Stomach (tissue), 9 donors: ENCODE results near the gene SLC38A6. TPM values are rescaled to one million over a fixed set of nuclear protein-coding genes. Genes with fewer than 3 reads are reported as not detected.

Source experiments
- DNase-seq, 2 donors: peaks; one replicate each; pipeline versions ENCODE4 v3.0.0 to v3.0.0-alpha.2; 2013 to 2019
- H3K27ac ChIP-seq, 5 donors: fragments of 200-600 bp in 4 of 5; sonication (generic) in 4 of 5; one replicate each; pipeline ENCODE4 v1.5.1; 2013 to 2019; ENCODE audit warnings: mild to moderate bottlenecking in 1 of 5, moderate library complexity in 1 of 5
- H3K27me3 ChIP-seq, 3 donors: fragments of 200-600 bp; sonication (generic); one replicate each; pipeline ENCODE4 v1.5.1; 2017 to 2019; ENCODE audit warnings: mixed run types in 1 of 3
- H3K36me3 ChIP-seq, 4 donors: fragments of 200-600 bp; sonication (generic); 1 replicate in 3 of 4; 2 replicates in 1 of 4; pipeline ENCODE4 v1.5.1; 2016 to 2019
- H3K4me1 ChIP-seq, 4 donors: fragments of 200-600 bp; sonication (generic); one replicate each; pipeline ENCODE4 v1.5.1; 2016 to 2019
- H3K4me3 ChIP-seq, 4 donors: fragments of 200-600 bp; sonication (generic) in 3 of 4; one replicate each; pipeline ENCODE4 v1.5.1; 2016 to 2019; ENCODE audit warnings: mild to moderate bottlenecking in 1 of 4
- H3K9me3 ChIP-seq, 4 donors: fragments of 200-600 bp; sonication (generic); one replicate each; pipeline ENCODE4 v1.5.1; 2016 to 2019
- EP300 ChIP-seq: sonication (generic); formaldehyde crosslinking; IDR thresholded peaks from one replicate; pipeline ENCODE4 v1.6.1; 2017; ENCODE audit warnings: antibody characterized with exemption
- POLR2A ChIP-seq, 4 donors: fragments of 450-650 bp; IDR thresholded peaks; one replicate each; pipeline ENCODE4 v1.6.1; 2016; ENCODE audit warnings: antibody characterized with exemption in 4 of 4, control low read depth in 2 of 4, mild to moderate bottlenecking in 1 of 4, moderate library complexity in 1 of 4
- POLR2AphosphoS5 ChIP-seq, 3 donors: sonication (generic); formaldehyde crosslinking; IDR thresholded peaks; one replicate each; pipeline ENCODE4 v1.6.1; 2016; ENCODE audit warnings: antibody characterized with exemption in 3 of 3
- WGBS, 5 donors: extraction: QIAGEN DNeasy Blood & Tissue Kit in 3 of 5; methylation state at CpG; one replicate each; pipeline versions ENCODE4 v1.1.5 to v1.1.7; 2013 to 2018; 5-methylcytosine and 5-hydroxymethylcytosine counted together
- intact Hi-C: fragments of 100-400 bp; cut with DNase I; formaldehyde crosslinking; loops from one replicate; pipeline ENCODE4 v1.15.1; 2023; ENCODE audit warnings: low total_unique reads
- polyA plus RNA-seq, 3 donors: library from polyadenylated mRNA; stranded (reverse); fragments of 200-250 nt; gene quantifications; one replicate each; pipeline ENCODE4 v1.2.3, GENCODE V29; 2013
- total RNA-seq, 5 donors: library from RNA; depleted of rRNA; stranded (reverse); fragments of >200 nt; gene quantifications; one replicate each; pipeline versions ENCODE4 v1.1.0 to v1.2.3, GENCODE V29; 2014 to 2016
- TF ChIP-seq, protein P1 (sequence below), 7 experiments: fragments of 450-650 bp in 4 of 7; fragments of 200-600 bp in 3 of 7; sonication (generic) in 3 of 7; IDR thresholded peaks; one replicate each; pipeline ENCODE4 v1.5.1; 2016 to 2019; ENCODE audit warnings: antibody characterized with exemption in 7 of 7, control low read depth in 2 of 7, mild to moderate bottlenecking in 1 of 7
- donor health status: healthy with polysubstance abuse.
- donor health status: Bipolar disorder and iron deficiency.
- donor health status: healthy.

Gene SLC38A6
- total and polyA plus RNA-seq, 8 donors, result 2.9 to 45.9 (median 7.6) TPM; not detected in 1

DNA sequence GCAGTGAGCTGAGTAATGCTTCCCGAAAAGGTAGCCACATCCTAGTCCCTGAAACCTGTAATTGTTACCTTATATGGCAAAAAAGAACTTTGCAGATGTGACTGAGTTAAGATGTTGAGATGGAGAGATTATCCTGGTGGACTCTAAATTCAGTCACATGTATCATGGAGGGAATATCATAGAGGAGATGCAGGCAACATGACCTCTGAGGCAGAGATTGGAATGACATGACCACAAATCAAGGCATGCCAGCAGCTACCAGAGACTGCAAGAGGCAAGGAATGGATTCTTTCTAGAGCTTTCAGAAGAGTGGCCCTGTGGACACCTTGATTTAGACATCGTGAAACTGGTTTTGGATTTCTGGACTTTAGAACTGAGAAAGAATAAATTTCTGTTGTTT, 18.5 kb downstream of the SLC38A6 start:
- WGBS, 5 donors, result 93 to 98% (median 96%) methylated on average over 2 of the region's 2 CpGs
- Histone ChIP-seq H3K27ac (no peak overlapping the region), H3K9me3 (peaks cover 0 to 5% (median 0%) of the 10 kb centered on the region in 4 donors), H3K27me3 (no peaks in the 10 kb centered on the region), H3K4me3 (no peak overlapping the region), H3K36me3 (peaks cover 0 to 12% (median 8%) of the 10 kb centered on the region in 4 donors), H3K4me1 (no peaks in the 10 kb centered on the region)
- TF ChIP-seq POLR2A (IDR thresholded peaks at IDR 0.05), result no peak
- TF ChIP-seq EP300, result no peak
- TF ChIP-seq, protein P1, sequence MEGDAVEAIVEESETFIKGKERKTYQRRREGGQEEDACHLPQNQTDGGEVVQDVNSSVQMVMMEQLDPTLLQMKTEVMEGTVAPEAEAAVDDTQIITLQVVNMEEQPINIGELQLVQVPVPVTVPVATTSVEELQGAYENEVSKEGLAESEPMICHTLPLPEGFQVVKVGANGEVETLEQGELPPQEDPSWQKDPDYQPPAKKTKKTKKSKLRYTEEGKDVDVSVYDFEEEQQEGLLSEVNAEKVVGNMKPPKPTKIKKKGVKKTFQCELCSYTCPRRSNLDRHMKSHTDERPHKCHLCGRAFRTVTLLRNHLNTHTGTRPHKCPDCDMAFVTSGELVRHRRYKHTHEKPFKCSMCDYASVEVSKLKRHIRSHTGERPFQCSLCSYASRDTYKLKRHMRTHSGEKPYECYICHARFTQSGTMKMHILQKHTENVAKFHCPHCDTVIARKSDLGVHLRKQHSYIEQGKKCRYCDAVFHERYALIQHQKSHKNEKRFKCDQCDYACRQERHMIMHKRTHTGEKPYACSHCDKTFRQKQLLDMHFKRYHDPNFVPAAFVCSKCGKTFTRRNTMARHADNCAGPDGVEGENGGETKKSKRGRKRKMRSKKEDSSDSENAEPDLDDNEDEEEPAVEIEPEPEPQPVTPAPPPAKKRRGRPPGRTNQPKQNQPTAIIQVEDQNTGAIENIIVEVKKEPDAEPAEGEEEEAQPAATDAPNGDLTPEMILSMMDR (IDR thresholded peaks at IDR 0.05), result no peak
- no peak for TF ChIP-seq POLR2AphosphoS5 (IDR thresholded peaks at IDR 0.05)
- intact Hi-C loops, result no loop called here
- no peak for DNase-seq

DNA sequence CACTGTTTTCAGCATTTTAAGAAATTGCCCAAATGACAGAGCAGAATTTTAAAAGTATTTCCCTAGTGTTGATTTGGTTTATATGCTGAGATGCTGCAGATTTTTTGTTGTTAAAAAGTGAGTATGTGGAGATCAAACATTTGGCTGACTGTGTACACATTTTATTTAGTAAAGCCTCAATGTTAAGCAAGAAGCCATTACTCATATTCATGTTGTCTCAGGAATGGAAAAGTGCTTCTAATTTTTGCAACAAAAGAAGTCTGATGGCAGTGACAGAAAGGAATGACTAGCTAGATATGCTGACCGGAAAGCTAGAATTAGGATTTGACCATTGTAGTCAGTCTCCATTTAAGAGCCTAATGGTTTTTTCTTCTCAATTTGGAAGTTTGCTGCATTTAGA, 22.5 kb downstream of the SLC38A6 start:
- Histone ChIP-seq H3K27ac (no peak overlapping the region), H3K4me1 (no peaks in the 10 kb centered on the region), H3K27me3 (no peaks in the 10 kb centered on the region), H3K9me3 (no peaks in the 10 kb centered on the region), H3K36me3 (peaks cover 0 to 6% (median 2%) of the 10 kb centered on the region in 4 donors), H3K4me3 (no peak overlapping the region)
- intact Hi-C loops, result no loop called here
- no peak for TF ChIP-seq POLR2AphosphoS5 (IDR thresholded peaks at IDR 0.05)
- TF ChIP-seq EP300, result no peak
- TF ChIP-seq, protein P1 (IDR thresholded peaks at IDR 0.05), result no peak
- 96 to 100% (median 98%) methylated on average over 1 of the region's 1 CpG for WGBS, 5 donors
- no peak for DNase-seq

DNA sequence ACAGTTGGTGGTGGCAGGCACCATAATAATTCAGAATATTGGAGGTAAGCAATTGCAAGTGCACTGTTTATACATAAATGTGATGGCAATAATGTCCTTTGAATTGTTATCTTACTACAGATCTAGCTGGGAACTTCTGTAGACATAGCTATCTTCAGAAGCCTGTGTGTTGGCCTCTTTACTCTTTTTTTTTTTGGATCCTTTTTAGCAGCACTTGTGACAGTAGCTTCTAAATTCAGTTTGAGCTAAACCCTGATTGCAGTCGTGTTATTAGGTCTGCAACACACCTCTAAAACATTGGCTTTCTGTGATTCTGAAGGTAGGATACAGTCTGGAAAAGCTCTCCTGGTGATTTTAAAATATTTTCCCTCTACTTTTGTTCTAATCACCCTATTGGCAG, 38.5 kb downstream of the SLC38A6 start:
- Histone ChIP-seq H3K27ac (no peak overlapping the region), H3K4me1 (no peaks in the 10 kb centered on the region), H3K36me3 (peaks cover 0 to 4% (median 0%) of the 10 kb centered on the region in 4 donors), H3K9me3 (peaks cover 0 to 7% (median 3%) of the 10 kb centered on the region in 4 donors), H3K27me3 (no peaks in the 10 kb centered on the region), H3K4me3 (no peak overlapping the region)
- intact Hi-C loops, result no loop called here
- TF ChIP-seq, protein P1 (IDR thresholded peaks at IDR 0.05), result no peak
- no peak for TF ChIP-seq POLR2A (IDR thresholded peaks at IDR 0.05)
- no peak for TF ChIP-seq POLR2AphosphoS5 (IDR thresholded peaks at IDR 0.05)
- no peak for TF ChIP-seq EP300
- no peak for DNase-seq
- WGBS, 5 donors, result 67 to 86% (median 77%) methylated on average over 1 of the region's 1 CpG

DNA sequence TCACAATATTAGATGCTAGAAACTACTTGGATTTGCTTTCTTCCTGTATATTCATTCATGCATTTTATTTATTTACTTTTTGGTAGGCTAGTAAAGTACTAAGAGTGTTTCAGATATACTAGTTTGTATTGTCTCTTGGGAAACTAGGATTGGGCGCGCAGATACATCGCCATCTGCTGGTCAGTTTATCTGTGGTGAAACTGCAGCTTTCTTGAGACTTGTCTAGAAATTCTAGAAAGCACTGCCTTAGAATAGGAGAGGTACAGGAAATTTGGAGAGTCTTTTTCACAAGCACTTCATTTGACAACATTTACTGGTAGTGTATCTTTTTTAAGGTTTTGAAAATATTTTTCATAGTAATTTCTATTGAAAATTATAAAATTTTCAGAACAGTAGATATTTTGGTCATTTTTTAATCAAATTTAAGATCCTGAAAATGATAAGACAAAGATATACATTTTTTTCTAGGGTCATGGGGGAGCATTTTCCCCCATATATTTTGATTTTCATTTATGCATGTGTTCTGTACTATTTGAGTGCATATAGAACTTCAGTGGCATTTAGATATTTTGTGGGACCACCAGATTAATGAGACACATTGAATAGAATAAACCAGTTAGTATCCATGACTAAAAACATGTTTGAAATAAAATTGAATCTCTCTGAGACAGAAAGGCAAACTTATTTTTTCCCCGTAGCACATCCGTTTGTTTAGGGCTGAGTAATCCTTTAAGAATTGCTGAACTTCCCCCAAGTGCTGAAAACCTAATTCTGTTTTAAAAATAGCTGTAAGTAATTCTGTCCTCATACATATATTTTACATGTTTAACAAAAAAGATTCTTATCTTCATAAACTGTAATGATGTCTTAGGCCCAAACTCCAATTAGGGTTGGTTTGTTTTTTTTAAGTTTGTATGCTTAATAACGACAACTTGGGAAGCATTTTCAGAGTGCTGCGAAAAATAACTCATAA, 44.5 kb downstream of the SLC38A6 start:
- Histone ChIP-seq H3K27ac (no peak overlapping the region), H3K4me1 (no peaks in the 10 kb centered on the region), H3K27me3 (no peaks in the 10 kb centered on the region), H3K36me3 (no peaks in the 10 kb centered on the region), H3K9me3 (no peaks in the 10 kb centered on the region), H3K4me3 (no peak overlapping the region)
- TF ChIP-seq, protein P1 (IDR thresholded peaks at IDR 0.05), result peak in 5 of 7 experiments; percentile 68 to 83 (median 74)
- no peak for TF ChIP-seq POLR2AphosphoS5 (IDR thresholded peaks at IDR 0.05)
- DNase-seq, result peak; percentile 56 to 87
- WGBS, 5 donors, result 47 to 55% (median 50%) methylated on average over 7 of the region's 7 CpGs
- intact Hi-C loops, result loop anchor here (10.0 kb wide), 1 partner anchor 401 kb away; no protein-coding TSS in a partner anchor
